GM18951 (cell line): ENCODE measurements around the gene TMEM79.

Source experiments
- POLR2A ChIP-seq: IDR thresholded peaks from 4 replicates; pipeline ENCODE4 v1.6.1; 2011; ENCODE audit warnings: mild to moderate bottlenecking; ENCODE audit not compliant: insufficient read length, insufficient read depth; ENCODE audit errors: extremely low read depth
- in situ Hi-C: fragments of 300-500 bp; cut with MboI; formaldehyde crosslinking; loops from one replicate; pipeline ENCODE4 v1.12.0; 2022; ENCODE audit warnings: low sequenced_read_pairs, mixed read lengths, inconsistent platforms; ENCODE audit not compliant: unreplicated experiment

The TMEM79 gene

DNA sequence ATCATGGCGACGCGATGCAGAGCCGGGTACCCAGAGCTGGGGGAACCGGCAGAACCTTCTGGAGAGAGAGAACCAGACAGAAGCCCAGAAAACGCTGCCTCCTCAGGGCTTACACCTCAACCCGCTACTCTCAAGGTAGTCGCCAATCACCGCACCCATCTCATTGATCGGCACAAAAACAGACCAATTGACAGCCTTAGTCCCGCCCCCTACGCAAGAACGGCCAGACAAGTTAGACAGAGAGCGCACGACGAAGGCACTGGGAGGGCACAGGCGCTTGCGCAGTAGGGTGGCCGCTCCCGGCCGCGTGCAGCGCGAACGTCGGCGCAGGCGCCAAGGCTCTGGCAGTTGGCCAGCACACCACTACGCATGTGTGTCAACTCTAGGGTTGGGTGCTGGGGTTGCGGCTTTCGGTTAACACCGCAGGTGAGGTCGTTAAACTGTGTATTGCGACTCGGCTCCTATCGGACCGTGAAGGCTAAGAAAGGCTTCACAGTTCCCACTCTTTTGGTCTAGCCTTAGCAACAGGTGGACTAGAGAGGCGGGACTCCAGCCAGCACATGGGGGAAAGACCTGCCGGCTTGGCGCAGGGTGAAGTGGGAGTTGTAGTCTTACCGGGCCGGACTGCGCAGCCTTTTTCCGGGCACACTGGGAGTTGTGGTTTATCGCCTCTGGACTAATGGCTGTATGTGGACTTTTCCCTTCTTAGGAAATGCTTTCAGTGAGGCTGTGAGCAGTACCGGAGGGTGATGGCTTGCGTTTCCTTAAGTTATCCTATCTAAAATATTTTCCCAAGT is 54.3 kb downstream of the TMEM79 start, which contains the start of the genes CCT3 and TSACC:
Gene CCT3, minus strand, starts transcription at position 113 of the 797 bp plus-strand sequence. Its CDS starts 108 bp downstream, at position 5.
Gene TSACC, plus strand, starts transcription at position 347 of the 797 bp plus-strand sequence. CDS start 1,232 bp downstream, outside the sequence.
- in situ Hi-C loops: loop anchor here (10.0 kb wide), 1 partner anchor 204 kb away; no protein-coding TSS in a partner anchor
- peak; percentile 87 for TF ChIP-seq POLR2A
